ENCODE results near the gene PPP1R3A.

- TF ChIP-seq, protein P1, sequence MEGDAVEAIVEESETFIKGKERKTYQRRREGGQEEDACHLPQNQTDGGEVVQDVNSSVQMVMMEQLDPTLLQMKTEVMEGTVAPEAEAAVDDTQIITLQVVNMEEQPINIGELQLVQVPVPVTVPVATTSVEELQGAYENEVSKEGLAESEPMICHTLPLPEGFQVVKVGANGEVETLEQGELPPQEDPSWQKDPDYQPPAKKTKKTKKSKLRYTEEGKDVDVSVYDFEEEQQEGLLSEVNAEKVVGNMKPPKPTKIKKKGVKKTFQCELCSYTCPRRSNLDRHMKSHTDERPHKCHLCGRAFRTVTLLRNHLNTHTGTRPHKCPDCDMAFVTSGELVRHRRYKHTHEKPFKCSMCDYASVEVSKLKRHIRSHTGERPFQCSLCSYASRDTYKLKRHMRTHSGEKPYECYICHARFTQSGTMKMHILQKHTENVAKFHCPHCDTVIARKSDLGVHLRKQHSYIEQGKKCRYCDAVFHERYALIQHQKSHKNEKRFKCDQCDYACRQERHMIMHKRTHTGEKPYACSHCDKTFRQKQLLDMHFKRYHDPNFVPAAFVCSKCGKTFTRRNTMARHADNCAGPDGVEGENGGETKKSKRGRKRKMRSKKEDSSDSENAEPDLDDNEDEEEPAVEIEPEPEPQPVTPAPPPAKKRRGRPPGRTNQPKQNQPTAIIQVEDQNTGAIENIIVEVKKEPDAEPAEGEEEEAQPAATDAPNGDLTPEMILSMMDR (IDR thresholded peaks at IDR 0.05) = no peak
- no peak for TF ChIP-seq POLR2A (IDR thresholded peaks at IDR 0.05)
These were observed 45.8 kb downstream of the PPP1R3A start for GRCh38 chr7:113872981-113873380.

Measured in lower leg skin (tissue), 3 donors.